Activated T-helper 1 cell treated with anti-CD3 and anti-CD28 coated beads, Interleukin-12 subunit alpha, Interleukin-12 subunit beta, Interleukin-2, Interleukin-4 antibody, amounts not matched to agents 30 ng/mL and 10 ng/mL and 1 ng/mL, durations not matched to agents 14 hours and 24 hours and 36 hours (primary cell): ENCODE results near the gene TCF7L1. TPM values are rescaled to one million over a fixed set of nuclear protein-coding genes. Genes with fewer than 3 reads are reported as not detected.

Source experiments
- DNase-seq: peaks from one replicate; pipeline ENCODE4 v3.0.0; 2021; ENCODE audit warnings: low spot score
- H3K27ac Mint-ChIP-seq: one replicate; pipeline ENCODE4 v1.8.0; 2021; ENCODE audit warnings: mild to moderate bottlenecking, mixed read lengths
- H3K27me3 Mint-ChIP-seq: one replicate; pipeline ENCODE4 v1.8.0; 2022; ENCODE audit warnings: mild to moderate bottlenecking, moderate library complexity, mixed read lengths; ENCODE audit not compliant: insufficient read depth
- H3K36me3 Mint-ChIP-seq: one replicate; pipeline ENCODE4 v1.8.0; 2021; ENCODE audit warnings: low read depth, mixed read lengths
- H3K4me1 Mint-ChIP-seq: one replicate; pipeline ENCODE4 v1.8.0; 2021; ENCODE audit warnings: low read depth, mixed read lengths
- H3K4me3 Mint-ChIP-seq: one replicate; pipeline ENCODE4 v1.8.0; 2021; ENCODE audit warnings: mild to moderate bottlenecking, moderate library complexity, mixed read lengths
- H3K9me3 Mint-ChIP-seq: one replicate; pipeline ENCODE4 v1.8.0; 2021; ENCODE audit warnings: mixed read lengths
- intact Hi-C: fragments of 100-400 bp; cut with micrococcal nuclease; formaldehyde crosslinking; loops from one replicate; pipeline ENCODE4 v1.15.1; 2024
- total RNA-seq: library from RNA; stranded (reverse); gene quantifications from 2 replicates; pipeline ENCODE4 v1.2.3, GENCODE V29; 2022

Gene TCF7L1
- total RNA-seq, 1 donor from 2014 or later, result not detected

DNA sequence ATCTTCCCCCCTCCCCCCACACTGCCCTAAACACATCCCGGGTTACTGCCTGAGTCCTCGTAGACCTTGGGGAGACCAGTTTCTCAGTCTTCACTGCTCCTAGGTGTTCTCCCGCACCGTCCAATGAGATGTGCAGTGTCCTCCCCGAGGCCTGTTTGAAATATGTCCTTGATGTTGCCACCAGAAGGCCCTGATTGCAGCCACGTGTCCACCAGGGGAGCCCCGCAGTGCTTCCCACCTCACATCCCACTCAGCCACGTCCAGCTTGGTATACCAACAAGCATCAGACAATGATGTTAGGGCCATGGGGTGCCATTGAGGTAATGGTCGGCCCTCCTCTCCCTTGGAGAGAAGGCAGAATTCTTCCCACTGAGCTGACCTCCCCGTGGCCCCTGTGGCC is 38.7 kb downstream of the TCF7L1 start:
- peaks cover 15% of the 10 kb centered on the region for H3K27me3 Mint-ChIP-seq
- intact Hi-C loops, result no loop called here
- H3K36me3 Mint-ChIP-seq, result no peaks in the 10 kb centered on the region
- no peak overlapping the region for H3K27ac Mint-ChIP-seq
- no peaks in the 10 kb centered on the region for H3K4me1 Mint-ChIP-seq
- no peak overlapping the region for H3K4me3 Mint-ChIP-seq
- no peaks in the 10 kb centered on the region for H3K9me3 Mint-ChIP-seq
- no peak for DNase-seq

DNA sequence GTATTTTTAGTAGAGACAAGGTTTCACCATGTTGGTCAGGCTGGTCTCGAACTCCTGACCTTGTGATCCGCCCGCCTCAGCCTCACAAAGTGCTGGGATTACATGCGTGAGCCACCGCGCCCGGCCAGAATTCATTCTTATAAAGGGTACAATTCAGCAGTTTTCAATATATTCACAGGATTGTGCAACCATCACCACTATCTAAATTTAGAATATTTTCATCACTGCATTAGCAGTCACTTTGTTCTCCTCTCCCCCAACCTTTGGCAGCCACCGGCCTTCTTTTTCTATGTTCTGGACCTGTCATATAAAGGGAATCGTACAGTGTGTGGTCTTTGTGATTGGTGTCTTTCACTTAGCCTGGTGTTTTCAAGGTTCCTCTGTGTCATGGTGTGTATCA is 40.7 kb downstream of the TCF7L1 start:
- no peaks in the 10 kb centered on the region for H3K9me3 Mint-ChIP-seq
- intact Hi-C loops, result no loop called here

DNA sequence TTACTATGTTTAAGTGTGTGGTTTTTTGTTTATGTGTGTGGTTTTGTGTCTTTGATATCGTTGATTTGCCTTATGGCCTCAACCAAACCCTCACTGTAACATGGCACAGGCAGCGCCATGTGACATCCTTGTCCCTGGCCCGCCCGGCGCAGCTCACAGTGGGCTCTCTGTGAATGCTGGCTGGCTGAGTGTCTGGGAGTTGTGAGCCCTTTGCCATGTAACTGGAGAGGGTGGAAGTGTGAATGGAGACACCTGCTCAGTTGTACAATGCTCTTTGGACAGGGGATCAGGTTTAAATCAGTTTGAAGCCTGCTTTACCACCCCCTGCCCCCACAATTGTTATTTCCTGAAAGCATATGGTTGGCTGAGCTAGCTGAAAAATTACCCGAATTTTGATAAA is 41.8 kb downstream of the TCF7L1 start:
- Mint-ChIP-seq H3K27ac (no peak overlapping the region), H3K4me1 (peaks cover 11% of the 10 kb centered on the region), H3K4me3 (no peak overlapping the region), H3K36me3 (no peaks in the 10 kb centered on the region), H3K27me3 (peaks cover 19% of the 10 kb centered on the region), H3K9me3 (no peaks in the 10 kb centered on the region)
- intact Hi-C loops, result no loop called here
- DNase-seq, result no peak

More for the DNA sequence above, 40.7 kb downstream of the TCF7L1 start:
- H3K27ac Mint-ChIP-seq, result no peak overlapping the region
- H3K4me1 Mint-ChIP-seq, result peaks cover 11% of the 10 kb centered on the region
- H3K4me3 Mint-ChIP-seq, result no peak overlapping the region
- DNase-seq, result no peak
- peaks cover 14% of the 10 kb centered on the region for H3K27me3 Mint-ChIP-seq
- H3K36me3 Mint-ChIP-seq, result no peaks in the 10 kb centered on the region

- H3K36me3 Mint-ChIP-seq, result no peaks in the 10 kb centered on the region
- peaks cover 11% of the 10 kb centered on the region for H3K4me1 Mint-ChIP-seq
- intact Hi-C loops, result no loop called here
- no peak for DNase-seq
- H3K9me3 Mint-ChIP-seq, result no peaks in the 10 kb centered on the region
- H3K27me3 Mint-ChIP-seq, result peaks cover 19% of the 10 kb centered on the region
- H3K4me3 Mint-ChIP-seq, result no peak overlapping the region
- H3K27ac Mint-ChIP-seq, result no peak overlapping the region
These were observed 42.4 kb downstream of the TCF7L1 start for GRCh38 chr2:85175369-85176299.

- Mint-ChIP-seq H3K36me3 (no peaks in the 10 kb centered on the region), H3K4me3 (no peak overlapping the region), H3K27me3 (peaks cover 16% of the 10 kb centered on the region), H3K9me3 (no peaks in the 10 kb centered on the region), H3K4me1 (peaks cover 11% of the 10 kb centered on the region), H3K27ac (no peak overlapping the region)
- DNase-seq, result no peak
- intact Hi-C loops, result no loop called here
These were observed 44.0 kb downstream of the TCF7L1 start for GRCh38 chr2:85177031-85177824.

GRCh38 chr2:85178154-85178553 is 45.0 kb downstream of the TCF7L1 start:
- intact Hi-C loops, result no loop called here
- Mint-ChIP-seq H3K9me3 (no peaks in the 10 kb centered on the region), H3K36me3 (no peaks in the 10 kb centered on the region), H3K27me3 (peaks cover 16% of the 10 kb centered on the region), H3K4me3 (no peak overlapping the region), H3K27ac (no peak overlapping the region), H3K4me1 (peaks cover 11% of the 10 kb centered on the region)
- DNase-seq, result no peak

- no peak overlapping the region for H3K27ac Mint-ChIP-seq
- DNase-seq, result no peak
- H3K27me3 Mint-ChIP-seq, result peaks cover 13% of the 10 kb centered on the region
- no peaks in the 10 kb centered on the region for H3K9me3 Mint-ChIP-seq
- intact Hi-C loops, result no loop called here
- no peak overlapping the region for H3K4me3 Mint-ChIP-seq
- no peaks in the 10 kb centered on the region for H3K36me3 Mint-ChIP-seq
- peaks cover 11% of the 10 kb centered on the region for H3K4me1 Mint-ChIP-seq
These were observed 45.8 kb downstream of the TCF7L1 start for GRCh38 chr2:85178980-85179411.

- Mint-ChIP-seq H3K27me3 (peaks cover 11% of the 10 kb centered on the region), H3K4me3 (no peak overlapping the region), H3K27ac (no peak overlapping the region), H3K9me3 (no peaks in the 10 kb centered on the region), H3K4me1 (peaks cover 11% of the 10 kb centered on the region), H3K36me3 (no peaks in the 10 kb centered on the region)
- intact Hi-C loops, result no loop called here
- DNase-seq, result no peak
These were observed 46.3 kb downstream of the TCF7L1 start for GRCh38 chr2:85179541-85179940.

DNA sequence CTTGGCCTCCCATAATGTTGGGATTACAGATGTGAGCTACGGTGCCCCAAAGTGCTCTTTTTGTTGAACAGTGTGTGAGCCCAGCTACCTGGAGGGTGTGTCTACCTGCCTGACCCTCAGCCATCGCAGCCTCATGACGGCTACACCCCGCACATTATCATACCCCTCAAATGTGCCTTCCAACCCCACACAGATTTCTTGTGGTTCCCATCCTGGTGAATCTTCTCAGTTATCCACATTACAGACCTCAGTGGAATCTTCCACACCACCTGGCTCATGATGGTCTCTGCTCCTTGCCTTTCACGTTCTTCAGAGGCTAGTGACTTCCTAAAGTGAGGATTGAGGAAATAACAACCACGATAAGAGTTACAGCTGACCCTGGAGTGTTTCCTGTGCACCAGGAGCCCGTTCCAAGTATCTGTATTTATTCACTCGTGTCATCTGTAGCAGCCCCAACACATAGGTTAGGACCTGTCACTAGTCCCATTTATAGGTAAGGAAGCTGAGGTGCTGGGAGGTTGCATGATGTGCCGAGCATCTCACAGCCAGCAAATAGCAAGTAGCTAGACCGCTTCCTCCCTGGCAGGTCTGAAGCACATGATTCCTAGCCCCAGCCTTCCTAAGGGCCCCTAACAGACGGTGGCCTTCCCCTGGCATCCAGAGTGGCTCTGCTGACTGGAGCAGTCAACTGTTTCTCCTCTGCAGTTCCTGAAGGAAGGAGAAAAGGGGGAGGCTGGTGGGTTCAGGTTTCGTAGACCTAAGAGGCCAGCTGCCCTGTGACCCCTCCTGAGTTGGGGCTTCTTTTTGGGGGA is 47.3 kb downstream of the TCF7L1 start:
- H3K27ac Mint-ChIP-seq, result no peak overlapping the region
- no peak overlapping the region for H3K4me3 Mint-ChIP-seq
- intact Hi-C loops, result no loop called here
- H3K4me1 Mint-ChIP-seq, result peaks cover 11% of the 10 kb centered on the region
- H3K27me3 Mint-ChIP-seq, result peaks cover 11% of the 10 kb centered on the region
- no peaks in the 10 kb centered on the region for H3K9me3 Mint-ChIP-seq
- DNase-seq, result no peak
- H3K36me3 Mint-ChIP-seq, result no peaks in the 10 kb centered on the region

DNA sequence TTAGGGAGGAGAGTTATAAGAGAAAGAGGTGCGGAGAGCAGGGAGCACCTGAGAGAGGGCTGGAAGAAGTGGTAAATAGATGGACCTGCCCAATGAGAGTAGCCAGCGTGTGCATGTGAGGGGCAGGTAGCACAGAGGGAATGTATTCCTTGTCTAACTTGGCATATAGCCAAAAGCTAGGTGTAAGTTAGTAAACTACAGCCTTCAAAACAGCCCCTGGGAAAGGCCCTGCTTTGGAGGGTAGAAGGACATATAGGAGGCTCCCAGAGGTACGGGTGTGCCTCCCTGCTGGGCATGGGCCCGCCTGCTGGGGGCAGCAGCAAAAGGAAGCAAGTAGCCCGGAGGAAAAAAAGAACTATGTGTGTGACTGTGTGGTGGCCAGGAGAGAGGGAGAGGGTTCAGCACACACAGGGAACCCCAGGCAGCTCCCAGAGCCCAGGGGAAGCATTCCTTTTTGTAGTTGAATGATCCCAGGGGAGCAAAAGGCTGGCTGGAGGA is 48.0 kb downstream of the TCF7L1 start:
- H3K4me1 Mint-ChIP-seq, result peaks cover 11% of the 10 kb centered on the region
- no peak overlapping the region for H3K4me3 Mint-ChIP-seq
- DNase-seq, result no peak
- H3K36me3 Mint-ChIP-seq, result no peaks in the 10 kb centered on the region
- intact Hi-C loops, result no loop called here
- no peaks in the 10 kb centered on the region for H3K9me3 Mint-ChIP-seq
- H3K27ac Mint-ChIP-seq, result no peak overlapping the region
- peaks cover 11% of the 10 kb centered on the region for H3K27me3 Mint-ChIP-seq

GRCh38 chr2:85181844-85182456 is 48.8 kb downstream of the TCF7L1 start:
- peaks cover 10% of the 10 kb centered on the region for H3K27me3 Mint-ChIP-seq
- H3K36me3 Mint-ChIP-seq, result no peaks in the 10 kb centered on the region
- no peaks in the 10 kb centered on the region for H3K9me3 Mint-ChIP-seq
- intact Hi-C loops, result no loop called here
- no peak for DNase-seq
- H3K27ac Mint-ChIP-seq, result no peak overlapping the region
- peaks cover 11% of the 10 kb centered on the region for H3K4me1 Mint-ChIP-seq
- no peak overlapping the region for H3K4me3 Mint-ChIP-seq

DNA sequence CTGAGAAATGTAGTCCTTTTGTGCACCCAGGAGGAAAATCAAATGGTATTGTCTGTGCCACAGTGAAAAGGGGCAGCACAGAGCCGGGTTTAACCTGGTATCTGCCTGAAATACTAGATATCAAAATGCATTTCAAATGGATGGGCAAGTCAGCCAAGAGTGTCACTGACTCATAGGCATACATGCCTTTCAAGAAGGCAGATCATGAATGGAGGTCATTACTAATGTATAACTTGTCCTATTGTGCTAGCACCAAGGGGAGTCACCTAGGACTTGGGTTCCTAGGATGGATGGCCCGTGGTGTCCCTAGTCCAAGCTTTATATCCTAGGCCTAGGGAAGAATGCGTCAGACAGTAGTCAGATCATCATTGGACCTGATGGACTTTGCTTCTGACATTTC is 49.9 kb downstream of the TCF7L1 start:
- no peak for DNase-seq
- H3K36me3 Mint-ChIP-seq, result no peaks in the 10 kb centered on the region
- H3K4me1 Mint-ChIP-seq, result peaks cover 6% of the 10 kb centered on the region
- H3K9me3 Mint-ChIP-seq, result no peaks in the 10 kb centered on the region
- peaks cover 12% of the 10 kb centered on the region for H3K27me3 Mint-ChIP-seq
- no peak overlapping the region for H3K4me3 Mint-ChIP-seq
- intact Hi-C loops, result no loop called here
- no peak overlapping the region for H3K27ac Mint-ChIP-seq
